ENCODE results near the gene KPNB1. TPM values are rescaled to one million over a fixed set of nuclear protein-coding genes. Genes with fewer than 3 reads are reported as not detected.

Gene KPNB1
- total and polyA plus RNA-seq, 10 donors, result 37.0 to 331 (median 250) TPM

GRCh38 chr17:47709594-47709993 lies 59.9 kb downstream of the KPNB1 start:
- H3K4me1 ChIP-seq, result peaks cover 27 to 73% (median 60%) of the 10 kb centered on the region in 6 donors
- intact Hi-C loops (cut with DNase I; ENCODE audit: low total_unique reads), result no loop called here
- no peaks in the 10 kb centered on the region for H3K9me3 ChIP-seq
- H3K36me3 ChIP-seq, result peaks cover 0 to 49% (median 26%) of the 10 kb centered on the region in 6 donors
- WGBS, 5 donors, result 88 to 98% (median 95%) methylated on average over 3 of the region's 3 CpGs
- TF ChIP-seq POLR2A (IDR thresholded peaks at IDR 0.05) (no peak), POLR2AphosphoS5 (IDR thresholded peaks at IDR 0.05) (no peak)
- TF ChIP-seq, protein P1, sequence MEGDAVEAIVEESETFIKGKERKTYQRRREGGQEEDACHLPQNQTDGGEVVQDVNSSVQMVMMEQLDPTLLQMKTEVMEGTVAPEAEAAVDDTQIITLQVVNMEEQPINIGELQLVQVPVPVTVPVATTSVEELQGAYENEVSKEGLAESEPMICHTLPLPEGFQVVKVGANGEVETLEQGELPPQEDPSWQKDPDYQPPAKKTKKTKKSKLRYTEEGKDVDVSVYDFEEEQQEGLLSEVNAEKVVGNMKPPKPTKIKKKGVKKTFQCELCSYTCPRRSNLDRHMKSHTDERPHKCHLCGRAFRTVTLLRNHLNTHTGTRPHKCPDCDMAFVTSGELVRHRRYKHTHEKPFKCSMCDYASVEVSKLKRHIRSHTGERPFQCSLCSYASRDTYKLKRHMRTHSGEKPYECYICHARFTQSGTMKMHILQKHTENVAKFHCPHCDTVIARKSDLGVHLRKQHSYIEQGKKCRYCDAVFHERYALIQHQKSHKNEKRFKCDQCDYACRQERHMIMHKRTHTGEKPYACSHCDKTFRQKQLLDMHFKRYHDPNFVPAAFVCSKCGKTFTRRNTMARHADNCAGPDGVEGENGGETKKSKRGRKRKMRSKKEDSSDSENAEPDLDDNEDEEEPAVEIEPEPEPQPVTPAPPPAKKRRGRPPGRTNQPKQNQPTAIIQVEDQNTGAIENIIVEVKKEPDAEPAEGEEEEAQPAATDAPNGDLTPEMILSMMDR (IDR thresholded peaks at IDR 0.05 in 8 of 11, conservative IDR thresholded peaks at IDR 0.05 in 3 of 11), result no peak
- H3K27ac ChIP-seq, result no peak overlapping the region
- DNase-seq, result no peak
- H3K27me3 ChIP-seq (replicated peaks in 1 of 7), result no peaks in the 10 kb centered on the region
- H3K4me3 ChIP-seq, result no peak overlapping the region

DNA sequence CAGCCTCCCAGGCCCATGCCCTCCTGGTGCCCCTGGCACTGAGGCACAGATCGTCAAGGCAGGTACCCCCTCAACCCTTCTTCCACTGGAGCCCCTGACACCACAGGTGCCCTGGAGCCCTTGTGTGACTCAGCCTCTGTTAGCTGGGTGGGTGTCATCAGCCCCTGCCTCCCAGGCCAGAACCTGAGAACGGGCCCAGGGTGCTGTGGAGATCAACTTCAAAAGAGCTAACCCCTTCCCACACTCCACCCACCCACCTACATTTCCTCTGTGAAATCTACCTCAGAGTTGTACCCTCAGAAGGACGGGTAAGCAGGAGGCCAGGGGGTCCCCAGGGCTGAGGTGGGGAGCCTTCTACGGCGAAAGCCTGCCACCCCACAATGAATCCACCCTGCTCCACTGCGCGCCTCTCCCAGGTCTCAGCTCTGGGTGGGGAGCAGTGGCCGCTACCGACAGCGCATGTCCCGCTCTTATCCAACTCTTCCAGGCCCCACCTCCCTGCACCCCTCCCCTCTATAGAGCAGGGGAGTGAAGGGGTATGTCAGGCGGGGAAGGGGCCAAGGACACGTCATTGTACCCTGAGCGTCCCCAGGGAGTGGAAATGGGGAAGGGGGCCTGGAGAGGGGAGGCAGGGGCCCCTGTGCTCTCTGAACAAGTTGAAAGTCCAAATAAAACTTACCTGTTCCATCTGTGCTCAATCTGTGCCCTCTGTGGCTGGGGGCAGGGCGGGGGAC lies 61.8 kb downstream of the KPNB1 start:
- 87 to 96% (median 89%) methylated on average over 14 to 15 of the region's 15 CpGs for WGBS, 5 donors
- Histone ChIP-seq H3K4me3 (no peak overlapping the region), H3K27me3 (replicated peaks in 1 of 7) (no peaks in the 10 kb centered on the region), H3K9me3 (no peaks in the 10 kb centered on the region), H3K27ac (peak overlapping the region in 2 of 8 donors; percentile 11 to 80), H3K36me3 (peaks cover 0 to 41% (median 26%) of the 10 kb centered on the region in 6 donors), H3K4me1 (peaks cover 10 to 73% (median 60%) of the 10 kb centered on the region in 6 donors)
- intact Hi-C loops (cut with DNase I; ENCODE audit: low total_unique reads), result no loop called here
- DNase-seq, result no peak
- TF ChIP-seq POLR2AphosphoS5 (IDR thresholded peaks at IDR 0.05), result peak in 1 of 3 donors; percentile 13
- no peak for TF ChIP-seq POLR2A (IDR thresholded peaks at IDR 0.05)
- TF ChIP-seq, protein P1 (IDR thresholded peaks at IDR 0.05 in 8 of 11, conservative IDR thresholded peaks at IDR 0.05 in 3 of 11), result no peak

DNA sequence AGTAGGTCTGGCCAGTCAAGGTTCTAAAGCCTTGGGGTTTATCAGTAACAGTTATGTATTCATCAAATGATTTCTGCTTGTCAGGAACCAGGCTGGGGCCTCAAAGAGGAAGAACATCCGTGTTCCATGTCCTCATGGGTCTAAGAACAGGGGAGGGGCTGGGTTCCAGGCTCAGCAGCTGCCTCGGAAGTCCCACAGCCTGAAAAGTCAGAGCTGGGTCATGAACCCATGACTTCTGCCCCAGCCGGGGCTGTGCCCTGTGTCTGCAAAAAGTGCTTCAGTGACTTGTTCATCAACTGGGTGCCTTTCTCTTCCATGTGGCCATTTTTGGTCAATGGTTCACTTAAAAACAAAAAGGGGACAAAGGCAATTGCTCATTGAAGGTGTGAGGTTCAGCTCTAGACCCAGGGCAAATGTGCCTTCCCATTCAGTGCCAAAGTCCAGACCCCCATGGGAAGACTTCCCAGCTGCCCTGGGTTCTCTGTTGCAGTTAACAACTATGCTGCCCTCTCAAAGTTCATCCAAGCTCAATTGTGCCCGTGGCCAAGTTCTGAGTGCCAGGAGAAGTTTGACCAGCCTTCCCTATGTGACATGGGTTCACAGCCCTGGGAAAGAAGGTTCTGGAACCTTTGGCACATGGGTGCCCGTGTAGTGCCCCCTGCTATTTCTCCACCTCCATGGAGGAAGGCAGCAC lies 62.8 kb downstream of the KPNB1 start:
- Histone ChIP-seq H3K36me3 (peaks cover 0 to 41% (median 26%) of the 10 kb centered on the region in 6 donors), H3K27me3 (replicated peaks in 1 of 7) (no peaks in the 10 kb centered on the region), H3K4me3 (no peak overlapping the region), H3K9me3 (no peaks in the 10 kb centered on the region), H3K27ac (peak overlapping the region in 2 of 8 donors; percentile 3 to 80), H3K4me1 (peaks cover 4 to 73% (median 60%) of the 10 kb centered on the region in 6 donors)
- WGBS, 5 donors, result 39 to 58% (median 51%) methylated on average over 5 of the region's 5 CpGs
- no peak for DNase-seq
- TF ChIP-seq, protein P1 (IDR thresholded peaks at IDR 0.05 in 8 of 11, conservative IDR thresholded peaks at IDR 0.05 in 3 of 11), result no peak
- peak in 1 of 3 donors; percentile 31 for TF ChIP-seq POLR2AphosphoS5 (IDR thresholded peaks at IDR 0.05)
- intact Hi-C loops (cut with DNase I; ENCODE audit: low total_unique reads), result no loop called here

Measured in spleen (tissue), 11 donors.